ENCODE results near the gene CYP2E1.

The CYP2E1 gene

DNA sequence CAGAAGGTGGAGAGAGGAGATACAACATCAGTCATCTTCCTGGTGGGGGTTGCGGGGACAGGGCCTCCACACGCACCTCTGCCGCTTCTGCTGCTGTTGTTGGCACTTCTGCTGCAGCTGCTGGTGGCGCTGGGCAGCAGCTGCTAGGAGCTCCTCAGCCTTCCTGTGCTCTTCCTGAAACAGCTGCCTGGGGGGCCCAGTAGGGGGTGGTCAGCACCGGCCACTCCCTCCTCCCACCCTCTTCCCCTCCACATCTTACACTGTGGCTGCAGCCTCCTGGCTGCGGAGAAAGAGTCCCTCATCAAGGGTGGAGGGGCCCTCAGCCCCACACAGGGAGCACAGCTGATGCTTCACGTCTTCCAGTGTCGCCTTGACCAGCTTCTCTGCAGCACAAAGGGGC is 28.4 kb downstream of the CYP2E1 start:
- Histone ChIP-seq H3K79me2 (ENCODE audit: insufficient read depth, low read length) (no peaks in the 10 kb centered on the region), H2AFZ (ENCODE audit: low read depth, low read length) (no peak overlapping the region), H3K27me3 (ENCODE audit: insufficient read depth, low read length, poor library complexity) (peaks cover 22% of the 10 kb centered on the region), H3K4me1 (ENCODE audit: insufficient read depth, low read length) (no peaks in the 10 kb centered on the region), H3K4me2 (ENCODE audit: insufficient read depth, low read length) (no peak overlapping the region), H3K9ac (ENCODE audit: low read depth, low read length) (no peak overlapping the region), H3K4me3 (ENCODE audit: low read depth in 1 of 2, low read length in 2 of 2) (no peak overlapping the region), H4K20me1 (ENCODE audit: insufficient read depth, low read length) (no peaks in the 10 kb centered on the region; the same call in 1 of the 2 replicates), H3K27ac (ENCODE audit: low read length) (no peak overlapping the region), H3K36me3 (ENCODE audit: insufficient read depth, low read length) (no peaks in the 10 kb centered on the region), H3K9me3 (ENCODE audit: insufficient read depth, low read length, severe bottlenecking) (no peaks in the 10 kb centered on the region)
- ATAC-seq (ENCODE audit: insufficient read depth, low read depth), result no peak
- DNase-seq, result no peak
- TF ChIP-seq EZH2 (IDR thresholded peaks at IDR 0.05; ENCODE audit: borderline replicate concordance, low read depth, low read length, severe bottlenecking), result no peak
- TF ChIP-seq, protein P1, sequence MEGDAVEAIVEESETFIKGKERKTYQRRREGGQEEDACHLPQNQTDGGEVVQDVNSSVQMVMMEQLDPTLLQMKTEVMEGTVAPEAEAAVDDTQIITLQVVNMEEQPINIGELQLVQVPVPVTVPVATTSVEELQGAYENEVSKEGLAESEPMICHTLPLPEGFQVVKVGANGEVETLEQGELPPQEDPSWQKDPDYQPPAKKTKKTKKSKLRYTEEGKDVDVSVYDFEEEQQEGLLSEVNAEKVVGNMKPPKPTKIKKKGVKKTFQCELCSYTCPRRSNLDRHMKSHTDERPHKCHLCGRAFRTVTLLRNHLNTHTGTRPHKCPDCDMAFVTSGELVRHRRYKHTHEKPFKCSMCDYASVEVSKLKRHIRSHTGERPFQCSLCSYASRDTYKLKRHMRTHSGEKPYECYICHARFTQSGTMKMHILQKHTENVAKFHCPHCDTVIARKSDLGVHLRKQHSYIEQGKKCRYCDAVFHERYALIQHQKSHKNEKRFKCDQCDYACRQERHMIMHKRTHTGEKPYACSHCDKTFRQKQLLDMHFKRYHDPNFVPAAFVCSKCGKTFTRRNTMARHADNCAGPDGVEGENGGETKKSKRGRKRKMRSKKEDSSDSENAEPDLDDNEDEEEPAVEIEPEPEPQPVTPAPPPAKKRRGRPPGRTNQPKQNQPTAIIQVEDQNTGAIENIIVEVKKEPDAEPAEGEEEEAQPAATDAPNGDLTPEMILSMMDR (IDR thresholded peaks at IDR 0.05; ENCODE audit: borderline replicate concordance, extremely low read depth, low read length, poor library complexity, severe bottlenecking), result no peak

- Histone ChIP-seq H3K79me2 (ENCODE audit: insufficient read depth, low read length) (no peaks in the 10 kb centered on the region), H2AFZ (ENCODE audit: low read depth, low read length) (no peak overlapping the region), H3K27ac (ENCODE audit: low read length) (no peak overlapping the region), H4K20me1 (ENCODE audit: insufficient read depth, low read length) (no peaks in the 10 kb centered on the region; the same call in 1 of the 2 replicates), H3K4me1 (ENCODE audit: insufficient read depth, low read length) (no peaks in the 10 kb centered on the region), H3K4me3 (ENCODE audit: low read depth in 1 of 2, low read length in 2 of 2) (no peak overlapping the region), H3K27me3 (ENCODE audit: insufficient read depth, low read length, poor library complexity) (peaks cover 25% of the 10 kb centered on the region), H3K36me3 (ENCODE audit: insufficient read depth, low read length) (no peaks in the 10 kb centered on the region), H3K4me2 (ENCODE audit: insufficient read depth, low read length) (no peak overlapping the region), H3K9ac (ENCODE audit: low read depth, low read length) (no peak overlapping the region), H3K9me3 (ENCODE audit: insufficient read depth, low read length, severe bottlenecking) (no peaks in the 10 kb centered on the region)
- TF ChIP-seq, protein P1 (IDR thresholded peaks at IDR 0.05; ENCODE audit: borderline replicate concordance, extremely low read depth, low read length, poor library complexity, severe bottlenecking), result no peak
- TF ChIP-seq EZH2 (IDR thresholded peaks at IDR 0.05; ENCODE audit: borderline replicate concordance, low read depth, low read length, severe bottlenecking), result no peak
- no peak for DNase-seq
- ATAC-seq (ENCODE audit: insufficient read depth, low read depth), result no peak
Observed at GRCh38 chr10:133557381-133557780, 30.2 kb downstream of the CYP2E1 start.

DNA sequence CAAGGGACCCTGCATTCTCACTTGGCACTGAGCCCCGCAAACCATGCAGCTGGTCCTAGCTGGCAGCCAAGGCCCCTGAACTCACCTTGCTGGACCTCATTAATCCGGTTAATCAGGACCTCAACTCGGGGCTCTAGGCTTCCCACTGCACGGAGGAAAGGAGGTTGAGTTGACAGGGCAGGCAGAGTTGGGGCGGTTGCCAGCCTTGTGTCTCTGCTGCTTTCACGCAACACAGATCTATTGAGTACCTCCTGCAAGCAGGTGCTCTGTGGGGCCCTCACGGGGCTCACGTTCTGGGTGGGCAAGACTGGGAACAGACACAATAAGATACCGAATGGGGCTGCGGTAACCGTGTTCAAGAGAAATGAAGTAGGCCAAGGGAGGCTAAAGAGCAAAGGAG is 32.1 kb downstream of the CYP2E1 start:
- Histone ChIP-seq H3K4me1 (ENCODE audit: insufficient read depth, low read length) (no peaks in the 10 kb centered on the region), H3K4me2 (ENCODE audit: insufficient read depth, low read length) (no peak overlapping the region), H3K27ac (ENCODE audit: low read length) (no peak overlapping the region), H4K20me1 (ENCODE audit: insufficient read depth, low read length) (no peaks in the 10 kb centered on the region; the same call in 1 of the 2 replicates), H3K79me2 (ENCODE audit: insufficient read depth, low read length) (no peaks in the 10 kb centered on the region), H2AFZ (ENCODE audit: low read depth, low read length) (no peak overlapping the region), H3K36me3 (ENCODE audit: insufficient read depth, low read length) (no peaks in the 10 kb centered on the region), H3K9ac (ENCODE audit: low read depth, low read length) (no peak overlapping the region), H3K9me3 (ENCODE audit: insufficient read depth, low read length, severe bottlenecking) (no peaks in the 10 kb centered on the region), H3K4me3 (ENCODE audit: low read depth in 1 of 2, low read length in 2 of 2) (no peak overlapping the region), H3K27me3 (ENCODE audit: insufficient read depth, low read length, poor library complexity) (peaks cover 23% of the 10 kb centered on the region)
- no peak for DNase-seq
- TF ChIP-seq EZH2 (IDR thresholded peaks at IDR 0.05; ENCODE audit: borderline replicate concordance, low read depth, low read length, severe bottlenecking), result no peak
- TF ChIP-seq, protein P1 (IDR thresholded peaks at IDR 0.05; ENCODE audit: borderline replicate concordance, extremely low read depth, low read length, poor library complexity, severe bottlenecking), result no peak
- no peak for ATAC-seq (ENCODE audit: insufficient read depth, low read depth)

GRCh38 chr10:133564816-133565215 is 37.7 kb downstream of the CYP2E1 start:
- Histone ChIP-seq H3K27me3 (ENCODE audit: insufficient read depth, low read length, poor library complexity) (peaks cover 6% of the 10 kb centered on the region), H3K27ac (ENCODE audit: low read length) (no peak overlapping the region), H3K9ac (ENCODE audit: low read depth, low read length) (no peak overlapping the region), H3K36me3 (ENCODE audit: insufficient read depth, low read length) (no peaks in the 10 kb centered on the region), H3K4me2 (ENCODE audit: insufficient read depth, low read length) (no peak overlapping the region), H3K9me3 (ENCODE audit: insufficient read depth, low read length, severe bottlenecking) (peaks cover 26% of the 10 kb centered on the region), H3K4me1 (ENCODE audit: insufficient read depth, low read length) (no peaks in the 10 kb centered on the region), H4K20me1 (ENCODE audit: insufficient read depth, low read length) (no peaks in the 10 kb centered on the region), H3K79me2 (ENCODE audit: insufficient read depth, low read length) (no peaks in the 10 kb centered on the region), H2AFZ (ENCODE audit: low read depth, low read length) (no peak overlapping the region), H3K4me3 (ENCODE audit: low read depth in 1 of 2, low read length in 2 of 2) (no peak overlapping the region)
- no peak for DNase-seq
- ATAC-seq (ENCODE audit: insufficient read depth, low read depth), result no peak
- TF ChIP-seq EZH2 (IDR thresholded peaks at IDR 0.05; ENCODE audit: borderline replicate concordance, low read depth, low read length, severe bottlenecking), result no peak
- TF ChIP-seq, protein P1 (IDR thresholded peaks at IDR 0.05; ENCODE audit: borderline replicate concordance, extremely low read depth, low read length, poor library complexity, severe bottlenecking), result no peak
